ENCODE results near the gene HCST.
A peak's percentile ranks its signal among the peaks of the same experiment; 100 is the strongest.

Gene HCST

GRCh38 chr19:35901854-35902661, at the start of gene HCST:
Gene HCST, plus strand, starts transcription at chr19:35902529. Its CDS starts 65 bp downstream, at chr19:35902594.
- peak; percentile 58 to 68 for DNase-seq

DNA sequence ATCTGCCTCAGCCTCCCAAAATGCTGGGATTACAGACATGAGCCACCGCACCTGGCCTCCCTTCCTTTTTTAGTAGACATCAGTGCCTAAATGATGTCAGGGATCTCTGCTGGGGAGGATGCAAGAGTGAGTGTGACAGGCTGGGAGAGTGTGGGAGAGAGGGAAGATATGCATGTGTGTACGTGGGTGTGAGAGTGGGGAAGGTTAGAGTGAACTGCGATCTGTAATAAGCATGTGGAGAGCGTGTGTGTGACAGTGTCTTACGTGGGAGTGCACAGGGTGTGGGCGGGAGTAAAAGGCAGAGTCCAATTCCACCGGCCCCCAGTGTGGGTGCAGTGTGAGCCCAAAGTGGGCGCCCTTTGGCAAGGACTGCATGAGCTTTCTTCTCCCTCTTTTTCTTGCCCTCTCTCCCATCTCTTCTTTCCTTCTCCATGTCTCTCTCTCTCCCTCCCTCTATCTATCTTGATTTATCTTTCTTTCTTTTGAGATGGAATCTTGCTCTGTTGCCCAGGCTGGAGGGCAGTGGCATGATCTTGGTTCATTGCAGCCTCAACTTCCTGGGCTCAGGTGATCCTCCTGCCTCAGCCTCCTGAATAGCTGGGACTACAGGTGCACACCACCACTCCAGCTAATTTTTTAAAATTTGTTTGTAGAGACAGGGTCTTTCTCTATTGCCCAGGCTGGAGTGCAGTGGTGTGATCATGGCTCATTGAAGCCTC, 49.1 kb upstream of the HCST start:
- DNase-seq: no peak

GRCh38 chr19:35856546-35857149, 45.7 kb upstream of the HCST start, which contains the start of gene KIRREL2:
Gene KIRREL2, plus strand, starts transcription at chr19:35856911. Its CDS starts 209 bp downstream, at chr19:35857120.
- DNase-seq: no peak

DNA sequence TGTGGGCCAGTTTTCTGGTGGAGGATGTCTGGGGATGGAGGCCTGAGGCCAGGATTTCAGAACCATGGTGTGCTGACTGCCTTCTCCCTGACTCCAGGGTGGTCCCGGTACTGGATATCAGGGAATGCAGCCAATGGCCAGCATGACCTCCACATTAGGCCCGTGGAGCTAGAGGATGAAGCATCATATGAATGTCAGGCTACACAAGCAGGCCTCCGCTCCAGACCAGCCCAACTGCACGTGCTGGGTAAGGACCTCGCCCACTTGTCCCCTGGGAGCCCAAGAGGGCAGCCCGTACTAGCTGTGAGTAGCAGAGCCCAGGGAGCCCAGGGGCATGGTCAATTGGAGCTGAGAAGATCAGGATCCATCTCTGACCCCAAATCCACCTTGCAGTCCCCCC, 44.0 kb upstream of the HCST start:
- no peak for DNase-seq

DNA sequence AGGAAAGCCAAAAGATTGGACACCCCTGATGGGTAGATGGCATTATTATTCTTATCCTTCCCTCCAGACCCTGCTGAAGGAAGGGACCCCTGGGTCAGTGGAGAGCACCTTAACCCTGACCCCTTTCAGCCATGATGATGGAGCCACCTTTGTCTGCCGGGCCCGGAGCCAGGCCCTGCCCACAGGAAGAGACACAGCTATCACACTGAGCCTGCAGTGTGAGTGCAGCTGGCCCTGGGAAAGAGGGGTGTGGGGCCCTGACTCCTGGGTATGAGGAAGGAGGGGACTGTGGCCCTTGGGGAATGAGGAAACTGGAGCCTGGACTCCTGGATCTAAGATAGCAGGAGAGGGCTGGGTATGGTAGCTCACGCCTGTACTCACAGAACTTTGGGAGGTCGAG, 42.9 kb upstream of the HCST start:
- DNase-seq: no peak

DNA sequence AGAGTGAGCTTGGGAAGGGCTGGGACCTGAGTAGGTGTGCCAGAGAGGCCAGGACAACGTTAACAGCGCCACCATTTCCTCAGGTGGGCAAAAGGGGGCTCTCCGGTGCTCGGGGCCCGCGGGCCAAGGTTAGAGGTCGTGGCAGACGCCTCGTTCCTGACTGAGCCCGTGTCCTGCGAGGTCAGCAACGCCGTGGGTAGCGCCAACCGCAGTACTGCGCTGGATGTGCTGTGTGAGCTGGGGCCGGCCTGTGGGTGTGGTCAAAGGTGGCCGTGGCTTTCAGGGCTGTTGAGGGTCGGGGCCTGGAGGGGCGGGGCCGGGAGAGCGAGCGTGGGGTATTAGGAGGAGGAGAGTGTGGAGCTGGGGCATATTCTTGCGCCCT, 41.9 kb upstream of the HCST start:
- no peak for DNase-seq

GRCh38 chr19:35860818-35861639, 41.3 kb upstream of the HCST start:
- DNase-seq: no peak

GRCh38 chr19:35861640-35862160, 40.6 kb upstream of the HCST start:
- no peak for DNase-seq

DNA sequence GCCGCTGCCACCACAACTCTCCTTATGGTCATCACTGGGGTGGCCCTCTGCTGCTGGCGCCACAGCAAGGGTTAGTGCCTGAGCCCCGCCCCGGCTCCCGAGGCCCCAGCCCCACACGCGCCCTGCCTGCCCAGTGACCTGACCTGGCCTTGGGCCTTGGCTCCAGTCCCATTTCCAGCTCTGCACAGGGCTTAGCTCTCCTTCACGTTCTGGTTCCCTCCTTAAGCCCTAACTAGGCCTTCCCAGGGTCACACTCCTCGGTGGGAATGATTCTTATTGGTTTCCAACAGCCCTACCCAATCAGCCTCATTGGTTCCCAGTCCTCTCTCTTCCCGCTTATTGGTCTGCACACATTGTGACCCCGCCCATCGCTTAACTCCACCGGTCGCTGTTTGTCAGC, 39.8 kb upstream of the HCST start:
- no peak for DNase-seq

DNA sequence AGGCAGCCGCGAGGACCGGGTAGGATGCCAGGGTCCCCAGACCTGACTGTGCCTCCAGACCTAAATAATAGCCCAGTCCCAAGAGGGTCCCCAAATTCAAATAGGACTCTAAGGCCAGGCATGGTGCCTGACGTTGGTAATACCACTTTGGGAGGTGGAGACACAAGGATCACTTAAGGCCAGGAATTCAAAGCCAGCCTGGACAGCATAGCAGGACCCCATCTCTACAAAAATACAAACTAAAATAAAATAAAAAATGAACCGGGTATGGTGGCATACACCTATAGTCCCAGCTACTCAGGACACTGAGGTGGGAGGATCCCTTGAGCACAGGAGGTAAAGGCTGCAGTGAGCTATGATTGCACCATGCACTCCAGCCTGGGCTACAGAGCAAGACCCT, 39.3 kb upstream of the HCST start:
- DNase-seq: no peak

DNA sequence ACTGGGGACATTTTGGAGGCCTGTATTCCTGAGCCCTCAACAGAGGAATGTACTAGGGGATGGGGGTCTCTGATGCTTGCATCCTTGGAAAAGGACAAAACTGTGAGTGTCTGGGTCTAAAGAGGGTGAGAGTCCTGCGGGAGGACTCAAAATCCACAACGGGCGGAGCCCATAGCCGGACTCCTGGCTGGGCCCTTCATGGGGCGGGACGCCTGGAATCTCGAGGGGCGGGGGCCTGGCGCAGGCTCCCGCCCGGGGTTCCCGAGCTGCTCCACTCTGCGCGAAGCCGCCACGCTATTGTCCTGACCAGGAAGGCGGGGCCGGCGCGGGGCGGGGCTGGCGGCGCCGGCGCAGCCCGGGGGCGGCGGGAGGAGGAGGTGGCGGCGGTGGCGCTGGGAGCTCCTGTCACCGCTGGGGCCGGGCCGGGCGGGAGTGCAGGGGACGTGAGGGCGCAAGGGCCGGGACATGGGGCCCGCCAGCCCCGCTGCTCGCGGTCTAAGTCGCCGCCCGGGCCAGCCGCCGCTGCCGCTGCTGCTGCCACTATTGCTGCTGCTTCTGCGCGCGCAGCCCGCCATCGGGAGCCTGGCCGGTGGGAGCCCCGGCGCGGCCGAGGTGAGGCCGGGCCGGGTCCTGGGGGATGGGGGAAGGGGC, 34.0 kb upstream of the HCST start, which contains the start of gene APLP1:
Gene APLP1 (plus strand): TSS at position 403 of the 651 bp plus-strand sequence. CDS start 63 bp downstream, at position 466.
- DNase-seq: peak; percentile 15 to 40

DNA sequence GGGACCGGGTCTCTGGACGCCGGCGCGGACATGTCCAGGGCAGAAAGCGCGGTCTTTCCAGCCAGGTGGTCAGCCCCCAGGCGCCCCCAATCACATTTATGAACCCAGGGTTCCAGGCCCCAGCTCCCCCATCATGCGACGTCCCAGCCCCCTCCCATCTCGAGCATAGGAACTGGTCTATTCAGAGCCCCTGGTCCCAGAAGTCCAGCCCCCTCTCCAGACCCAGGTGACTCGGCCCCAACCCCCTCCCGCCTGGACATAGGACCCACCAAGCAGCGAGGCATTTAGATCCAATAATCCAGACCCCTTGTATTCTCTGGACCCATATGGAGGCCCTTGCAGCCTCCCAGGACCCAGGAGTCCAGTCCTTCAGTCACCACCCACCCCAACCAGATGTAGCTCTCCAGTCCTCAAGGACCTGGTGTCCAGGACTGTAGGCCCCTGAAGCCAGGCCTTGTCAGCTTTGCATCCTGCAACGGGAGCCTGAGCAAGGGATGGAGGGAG, 33.5 kb upstream of the HCST start:
- no peak for DNase-seq

- DNase-seq: peak; percentile 63 to 75
Measured at GRCh38 chr19:35869327-35870123, 32.8 kb upstream of the HCST start.

DNA sequence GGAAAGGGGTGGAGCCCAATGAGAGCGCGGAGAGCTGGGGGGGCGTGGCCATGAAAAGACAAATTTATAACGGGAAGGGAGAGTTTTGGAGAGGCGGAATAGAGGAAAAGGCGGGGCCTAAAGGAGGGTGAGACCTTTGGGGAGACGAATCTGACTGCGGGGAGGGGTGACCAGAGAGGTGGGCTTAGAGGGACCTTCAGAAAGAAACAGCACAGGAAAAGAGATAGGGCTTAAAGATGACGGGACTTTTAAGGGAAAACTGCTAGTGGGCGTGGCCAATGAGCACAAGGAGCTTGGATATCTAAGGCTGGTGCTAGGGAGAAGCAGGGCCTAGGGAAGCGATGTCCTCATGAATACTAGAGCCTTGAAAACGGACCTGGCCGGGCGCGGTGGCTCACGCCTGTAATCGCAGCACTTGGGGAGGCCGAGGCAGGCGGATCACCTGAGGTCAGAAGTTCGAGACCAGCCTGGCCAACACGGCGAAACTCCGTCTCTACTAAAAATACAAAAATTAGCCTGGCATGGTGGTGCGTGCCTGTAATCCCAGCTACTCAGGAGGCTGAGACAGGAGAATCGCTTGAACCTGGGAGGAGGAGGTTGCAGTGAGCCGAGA, 32.1 kb upstream of the HCST start:
- peak; percentile 35 to 71 for DNase-seq

GRCh38 chr19:35870798-35871197, 31.5 kb upstream of the HCST start:
- DNase-seq: no peak

DNA sequence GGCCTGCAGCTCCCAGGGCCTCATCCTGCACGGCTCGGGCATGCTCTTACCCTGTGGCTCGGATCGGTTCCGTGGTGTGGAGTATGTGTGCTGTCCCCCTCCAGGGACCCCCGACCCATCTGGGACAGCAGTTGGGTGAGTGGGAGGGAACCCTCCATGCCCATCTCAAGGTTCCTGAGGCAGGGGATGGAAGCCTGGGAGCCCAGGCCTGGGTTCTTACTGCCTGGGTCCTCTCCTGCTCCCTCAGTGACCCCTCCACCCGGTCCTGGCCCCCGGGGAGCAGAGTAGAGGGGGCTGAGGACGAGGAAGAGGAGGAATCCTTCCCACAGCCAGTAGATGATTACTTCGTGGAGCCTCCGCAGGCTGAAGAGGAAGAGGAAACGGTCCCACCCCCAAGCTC, 30.7 kb upstream of the HCST start:
- no peak for DNase-seq

- no peak for DNase-seq
Measured at GRCh38 chr19:35872180-35872579, 30.1 kb upstream of the HCST start.

- no peak for DNase-seq
Measured at GRCh38 chr19:35874392-35874930, 27.9 kb upstream of the HCST start.

DNA sequence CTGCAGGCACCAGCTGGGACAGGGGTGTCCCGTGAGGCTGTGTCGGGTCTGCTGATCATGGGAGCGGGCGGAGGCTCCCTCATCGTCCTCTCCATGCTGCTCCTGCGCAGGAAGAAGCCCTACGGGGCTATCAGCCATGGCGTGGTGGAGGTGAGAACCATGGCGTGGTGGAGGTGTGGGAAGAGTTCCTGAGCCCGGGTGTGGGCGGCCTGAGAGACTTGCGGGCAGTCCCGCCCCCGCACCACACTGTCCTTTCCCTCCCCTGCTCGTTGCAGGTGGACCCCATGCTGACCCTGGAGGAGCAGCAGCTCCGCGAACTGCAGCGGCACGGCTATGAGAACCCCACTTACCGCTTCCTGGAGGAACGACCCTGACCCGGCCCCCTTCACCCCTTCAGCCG, 23.3 kb upstream of the HCST start:
- DNase-seq: no peak

- DNase-seq: peak; percentile 89 to 95
Measured at GRCh38 chr19:35879770-35880317, 22.5 kb upstream of the HCST start.

Data from inflammatory macrophage treated with lipopolysaccharide for 1 hour (primary cell).